MG63 (cell line): ENCODE data around the gene SCN1B. TPM values are rescaled to one million over a fixed set of nuclear protein-coding genes. Genes with fewer than 3 reads are reported as not detected.

ENCODE experiments used
- DNase-seq: peaks from one replicate; pipeline ENCODE4 v3.0.0-alpha.2; 2020
- H3K27me3 ChIP-seq: fragments of 250-450 bp; sonication (Bioruptor Pico); 2 replicates; pipeline ENCODE4 v1.5.1; 2020; ENCODE audit warnings: mild to moderate bottlenecking, moderate library complexity
- H3K36me3 ChIP-seq: fragments of 250-450 bp; sonication (Bioruptor Pico); 2 replicates; pipeline ENCODE4 v1.5.1; 2020; ENCODE audit warnings: mild to moderate bottlenecking, moderate library complexity
- H3K4me3 ChIP-seq: fragments of 250-450 bp; sonication (Bioruptor Pico); 2 replicates; pipeline ENCODE4 v1.5.1; 2020; ENCODE audit warnings: mild to moderate bottlenecking, moderate library complexity
- H3K9me3 ChIP-seq: fragments of 250-450 bp; sonication (Bioruptor Pico); 2 replicates; pipeline ENCODE4 v1.5.1; 2020; ENCODE audit warnings: mild to moderate bottlenecking, moderate library complexity
- total RNA-seq: library from RNA; depleted of rRNA; stranded (reverse); fragments of >200 nt; shearing (Covaris generic); gene quantifications from 2 replicates; pipeline ENCODE4 v1.2.3, GENCODE V29; 2014; ENCODE audit warnings: low replicate concordance; rRNA removed

Gene SCN1B
- total RNA-seq, 1 experiment from 2014 or later, result 0.86 TPM

GRCh38 chr19:35088131-35088913 is 58.1 kb downstream of the SCN1B start:
- Histone ChIP-seq H3K9me3 (no peaks in the 10 kb centered on the region), H3K27me3 (no peaks in the 10 kb centered on the region), H3K36me3 (no peaks in the 10 kb centered on the region), H3K4me3 (no peak overlapping the region)
- DNase-seq, result peak; percentile 95

- no peak for DNase-seq
- Histone ChIP-seq H3K27me3 (no peaks in the 10 kb centered on the region), H3K9me3 (no peaks in the 10 kb centered on the region), H3K4me3 (no peak overlapping the region), H3K36me3 (no peaks in the 10 kb centered on the region)
Observed at GRCh38 chr19:35089554-35089953, 59.3 kb downstream of the SCN1B start.

Other genes starting within 250 kb of the SCN1B start
- gene ZNF30, start 103.6 kb upstream of the SCN1B start, total RNA-seq, result 2.1 and 4.2 TPM in 2 replicates
- gene ZNF792, start 66.2 kb upstream of the SCN1B start, total RNA-seq, result 1.7 and 2.4 TPM in 2 replicates
- gene GRAMD1A, start 30.1 kb upstream of the SCN1B start, total RNA-seq, result 28.2 and 32.1 TPM in 2 replicates
- not detected in 2 replicates for gene HPN, start 11.3 kb downstream of the SCN1B start, total RNA-seq
- gene FXYD3, start 85.4 kb downstream of the SCN1B start, total RNA-seq, result not detected in 2 replicates
- gene LGI4, start 104.6 kb downstream of the SCN1B start, total RNA-seq, result 0.76 TPM in 1 of 2 replicates, not detected in the other
- not detected in 2 replicates for gene FXYD1, start 108.4 kb downstream of the SCN1B start, total RNA-seq
- gene FXYD7, start 112.8 kb downstream of the SCN1B start, total RNA-seq, result not detected in 2 replicates
- gene FXYD5, start 124.3 kb downstream of the SCN1B start, total RNA-seq, result 28.9 and 59.7 TPM in 2 replicates
- gene FAM187B, start 198.3 kb downstream of the SCN1B start, total RNA-seq, result not detected in 2 replicates
- 0.33 TPM in 1 of 2 replicates, not detected in the other for gene LSR, start 218.5 kb downstream of the SCN1B start, total RNA-seq
- 73.5 and 85.5 TPM in 2 replicates for gene USF2, start 238.5 kb downstream of the SCN1B start, total RNA-seq